Measurements from ENCODE around the gene CDC34.
A peak's percentile ranks its signal among the peaks of the same experiment; 100 is the strongest.

Gene CDC34

GRCh38 chr19:543910-544608, 12.5 kb downstream of the CDC34 start, which contains the start of gene GZMM:
Gene GZMM (plus strand): TSS chr19:544053. CDS start chr19:544072, 19 bp downstream.
- DNase-seq = no peak

GRCh38 chr19:547117-547516, 15.6 kb downstream of the CDC34 start:
- no peak for DNase-seq

- DNase-seq = no peak
Observed at GRCh38 chr19:547836-548720, 16.5 kb downstream of the CDC34 start.

GRCh38 chr19:548886-549830, 17.6 kb downstream of the CDC34 start:
- DNase-seq = no peak

- no peak for DNase-seq
Observed at GRCh38 chr19:554817-555216, 23.3 kb downstream of the CDC34 start.

- DNase-seq = no peak
Observed at GRCh38 chr19:555474-555808, 23.9 kb downstream of the CDC34 start.

- no peak for DNase-seq
Observed at GRCh38 chr19:556611-557382, 25.2 kb downstream of the CDC34 start.

GRCh38 chr19:558770-559439, 27.3 kb downstream of the CDC34 start:
- no peak for DNase-seq

GRCh38 chr19:560121-560520, 28.6 kb downstream of the CDC34 start:
- no peak for DNase-seq

GRCh38 chr19:566403-566802, 34.8 kb downstream of the CDC34 start:
- DNase-seq = no peak

- no peak for DNase-seq
Observed at GRCh38 chr19:566844-567243, 35.3 kb downstream of the CDC34 start.

- DNase-seq = no peak
Observed at GRCh38 chr19:567296-567900, 35.8 kb downstream of the CDC34 start.

GRCh38 chr19:570251-570686, 38.7 kb downstream of the CDC34 start:
- DNase-seq = no peak

- no peak for DNase-seq
Observed at GRCh38 chr19:570937-571565, 39.5 kb downstream of the CDC34 start.

- no peak for DNase-seq
Observed at GRCh38 chr19:571566-571974, 40.0 kb downstream of the CDC34 start.

- DNase-seq = peak; percentile 99
Observed at GRCh38 chr19:572140-572742, 40.7 kb downstream of the CDC34 start, which contains the start of gene BSG. Gene BSG (plus strand): TSS chr19:572596. CDS start chr19:572635, 39 bp downstream.

- peak; percentile 53 for DNase-seq
Observed at GRCh38 chr19:572743-573518, 41.4 kb downstream of the CDC34 start.

GRCh38 chr19:573519-573825, 41.9 kb downstream of the CDC34 start:
- DNase-seq = no peak
